Neuronal stem cell (in vitro differentiated cells): ENCODE data around the gene ANXA4.

Source experiments
- DNase-seq: peaks from one replicate; pipeline ENCODE4 v3.0.0-alpha.2; 2013; ENCODE audit warnings: low spot score
- H2AFZ ChIP-seq: one replicate; pipeline ENCODE4 v1.6.1; 2013; ENCODE audit warnings: mild to moderate bottlenecking, low read length, inconsistent platforms
- H2AK5ac ChIP-seq: 2 replicates; pipeline ENCODE4 v1.6.1; 2013; ENCODE audit warnings: low read depth, mild to moderate bottlenecking, inconsistent platforms, low read length, moderate library complexity, mixed read lengths
- H2BK120ac ChIP-seq: 2 replicates; pipeline ENCODE4 v1.6.1; 2013; ENCODE audit warnings: low read depth, mild to moderate bottlenecking, inconsistent platforms, low read length, moderate library complexity, mixed read lengths
- H2BK12ac ChIP-seq: one replicate; pipeline ENCODE4 v1.6.1; 2013; ENCODE audit warnings: low read length, inconsistent platforms
- H2BK15ac ChIP-seq: 2 replicates; pipeline ENCODE4 v1.6.1; 2013; ENCODE audit warnings: mild to moderate bottlenecking, low read length, inconsistent platforms, mixed read lengths
- H2BK5ac ChIP-seq: one replicate; pipeline ENCODE4 v1.6.1; 2013; ENCODE audit warnings: inconsistent platforms, mild to moderate bottlenecking, low read length, moderate library complexity
- H3K14ac ChIP-seq: one replicate; pipeline ENCODE4 v1.6.1; 2013; ENCODE audit warnings: low read length, inconsistent platforms
- H3K18ac ChIP-seq: 2 replicates; pipeline ENCODE4 v1.6.1; 2013; ENCODE audit warnings: low read length, inconsistent platforms
- H3K23ac ChIP-seq: 2 replicates; pipeline ENCODE4 v1.6.1; 2013; ENCODE audit warnings: low read depth, mild to moderate bottlenecking, mixed read lengths, low read length, inconsistent platforms; ENCODE audit not compliant: poor library complexity
- H3K27ac ChIP-seq: replicated peaks from 3 replicates; pipeline ENCODE4 v1.5.1; 2013; ENCODE audit warnings: low read length, inconsistent platforms
- H3K27me3 ChIP-seq, 3 experiments: 2 replicates each; pipeline ENCODE4 v1.6.1; 2013; ENCODE audit warnings: low read length in 3 of 3, mild to moderate bottlenecking in 2 of 3, inconsistent platforms in 1 of 3, low read depth in 1 of 3, mixed read lengths in 1 of 3, moderate library complexity in 1 of 3; ENCODE audit not compliant: control insufficient read depth in 3 of 3, insufficient read depth in 3 of 3
- H3K36me3 ChIP-seq, 2 donors: replicated peaks in 1 of 2; 2 replicates each; pipeline ENCODE4 v1.6.1; 2013; ENCODE audit warnings: low read length in 2 of 2; ENCODE audit not compliant: control insufficient read depth in 2 of 2, insufficient read depth in 2 of 2
- H3K4ac ChIP-seq: 2 replicates; pipeline ENCODE4 v1.6.1; 2013; ENCODE audit warnings: inconsistent platforms, mild to moderate bottlenecking, low read length, moderate library complexity
- H3K4me1 ChIP-seq, 2 donors: 1 replicate in 1 of 2; 2 replicates in 1 of 2; pipeline ENCODE4 v1.6.1; 2013; ENCODE audit warnings: low read length in 2 of 2, low read depth in 1 of 2; ENCODE audit not compliant: control insufficient read depth in 2 of 2, insufficient read depth in 1 of 2
- H3K4me2 ChIP-seq: one replicate; pipeline ENCODE4 v1.6.1; 2013; ENCODE audit warnings: mild to moderate bottlenecking, low read length, inconsistent platforms; ENCODE audit not compliant: insufficient read depth, poor library complexity, severe bottlenecking
- H3K4me3 ChIP-seq, 2 donors: 2 replicates each; pipeline ENCODE4 v1.5.1; 2013; ENCODE audit warnings: low read length in 2 of 2, mild to moderate bottlenecking in 2 of 2, inconsistent platforms in 1 of 2, moderate library complexity in 1 of 2
- H3K79me1 ChIP-seq: one replicate; pipeline ENCODE4 v1.6.1; 2013; ENCODE audit warnings: low read depth, mild to moderate bottlenecking, inconsistent platforms, low read length, moderate library complexity
- H3K9ac ChIP-seq: one replicate; pipeline ENCODE4 v1.6.1; 2013; ENCODE audit warnings: mild to moderate bottlenecking, low read depth, low read length, inconsistent platforms; ENCODE audit not compliant: poor library complexity
- H3K9me3 ChIP-seq, 2 donors: replicated peaks in 1 of 2; 2 replicates each; pipeline versions ENCODE3 to v1.6.1; 2013; ENCODE audit warnings: low read length in 2 of 2, mild to moderate bottlenecking in 2 of 2, inconsistent platforms in 1 of 2, low read depth in 1 of 2, mixed read lengths in 1 of 2, moderate library complexity in 1 of 2; ENCODE audit not compliant: control insufficient read depth in 2 of 2, insufficient read depth in 1 of 2
- H4K8ac ChIP-seq: one replicate; pipeline ENCODE4 v1.6.1; 2013; ENCODE audit warnings: low read depth, mild to moderate bottlenecking, inconsistent platforms, low read length, moderate library complexity
- H4K91ac ChIP-seq: one replicate; pipeline ENCODE4 v1.6.1; 2013; ENCODE audit warnings: low read length, low read depth, mild to moderate bottlenecking, inconsistent platforms; ENCODE audit not compliant: poor library complexity
- WGBS, 2 donors: extraction: QIAGEN DNeasy Blood & Tissue Kit; methylation state at CpG; one replicate each; pipeline ENCODE4 v1.1.7; 2013; ENCODE audit warnings: missing lambda C conversion rate in 2 of 2, mixed read lengths in 1 of 2; ENCODE audit not compliant: insufficient read length in 2 of 2, insufficient replicate concordance in 1 of 2; ENCODE audit errors: extremely low coverage in 2 of 2; 5-methylcytosine and 5-hydroxymethylcytosine counted together

The ANXA4 gene

GRCh38 chr2:69754633-69755032, 12.7 kb downstream of the ANXA4 start:
- Histone ChIP-seq H3K79me1 (no peaks in the 10 kb centered on the region), H2BK120ac (no peak overlapping the region), H3K4me2 (no peak overlapping the region), H3K4me3 (no peak overlapping the region), H3K36me3 (no peaks in the 10 kb centered on the region), H3K14ac (no peak overlapping the region), H3K23ac (no peak overlapping the region), H3K27me3 (no peaks in the 10 kb centered on the region), H3K9ac (no peak overlapping the region), H2BK5ac (no peak overlapping the region), H2BK15ac (no peak overlapping the region), H2AK5ac (no peak overlapping the region), H3K18ac (no peak overlapping the region), H3K27ac (no peak overlapping the region), H3K4ac (no peak overlapping the region), H3K4me1 (no peaks in the 10 kb centered on the region), H4K91ac (no peak overlapping the region), H4K8ac (no peak overlapping the region), H2AFZ (no peak overlapping the region), H3K9me3 (no peaks in the 10 kb centered on the region), H2BK12ac (no peak overlapping the region)
- WGBS, 2 donors = no CpG with 5 or more reads among the region's 1 CpG
- no peak for DNase-seq

GRCh38 chr2:69755862-69756467, 14.0 kb downstream of the ANXA4 start:
- Histone ChIP-seq H4K91ac (no peak overlapping the region), H3K4ac (no peak overlapping the region), H3K4me2 (no peak overlapping the region), H3K4me1 (no peaks in the 10 kb centered on the region), H3K18ac (no peak overlapping the region), H2BK15ac (no peak overlapping the region), H2BK120ac (no peak overlapping the region), H3K9ac (no peak overlapping the region), H3K23ac (no peak overlapping the region), H3K27ac (no peak overlapping the region), H4K8ac (no peak overlapping the region), H3K27me3 (no peaks in the 10 kb centered on the region), H3K9me3 (no peaks in the 10 kb centered on the region), H2AFZ (no peak overlapping the region), H3K14ac (no peak overlapping the region), H3K4me3 (no peak overlapping the region), H3K79me1 (no peaks in the 10 kb centered on the region), H2BK12ac (no peak overlapping the region), H2AK5ac (no peak overlapping the region), H2BK5ac (no peak overlapping the region), H3K36me3 (no peaks in the 10 kb centered on the region)
- WGBS, 2 donors = no CpG with 5 or more reads among the region's 2 CpGs
- DNase-seq = no peak

- Histone ChIP-seq H2BK5ac (no peak overlapping the region), H4K8ac (no peak overlapping the region), H3K27ac (no peak overlapping the region), H2BK12ac (no peak overlapping the region), H2BK15ac (no peak overlapping the region), H2BK120ac (no peak overlapping the region), H3K27me3 (no peaks in the 10 kb centered on the region), H3K79me1 (no peaks in the 10 kb centered on the region), H3K4me2 (no peak overlapping the region), H2AK5ac (no peak overlapping the region), H2AFZ (no peak overlapping the region), H4K91ac (no peak overlapping the region), H3K4ac (no peak overlapping the region), H3K36me3 (no peaks in the 10 kb centered on the region), H3K4me1 (no peaks in the 10 kb centered on the region), H3K18ac (no peak overlapping the region), H3K9me3 (no peaks in the 10 kb centered on the region), H3K14ac (no peak overlapping the region), H3K23ac (no peak overlapping the region), H3K4me3 (no peak overlapping the region), H3K9ac (no peak overlapping the region)
- no peak for DNase-seq
- no CpG with 5 or more reads among the region's 2 CpGs for WGBS, 2 donors
Observed at GRCh38 chr2:69762025-69762424, 20.1 kb downstream of the ANXA4 start.

- Histone ChIP-seq H2AK5ac (no peak overlapping the region), H2BK15ac (no peak overlapping the region), H2BK12ac (no peak overlapping the region), H3K23ac (no peak overlapping the region), H3K14ac (no peak overlapping the region), H3K36me3 (no peaks in the 10 kb centered on the region), H4K8ac (no peak overlapping the region), H3K4ac (no peak overlapping the region), H3K9me3 (no peaks in the 10 kb centered on the region), H2BK5ac (no peak overlapping the region), H4K91ac (no peak overlapping the region), H3K9ac (no peak overlapping the region), H3K27me3 (no peaks in the 10 kb centered on the region), H3K27ac (no peak overlapping the region), H3K4me3 (no peak overlapping the region), H2AFZ (no peak overlapping the region), H3K79me1 (no peaks in the 10 kb centered on the region), H2BK120ac (no peak overlapping the region), H3K4me1 (no peaks in the 10 kb centered on the region), H3K18ac (no peak overlapping the region), H3K4me2 (no peak overlapping the region)
- DNase-seq = no peak
- WGBS, 2 donors = 100% methylated on average over 2 of the region's 14 CpGs; no CpG with 5 or more reads in 1 of the 2 donors
Observed at GRCh38 chr2:69762513-69763494, 20.9 kb downstream of the ANXA4 start.
